Tibial nerve (tissue), 3 donors: Measurements from ENCODE around the gene ARPC1A.

ENCODE experiments used
- EP300 ChIP-seq, 2 donors: sonication (generic); formaldehyde crosslinking; IDR thresholded peaks; one replicate each; pipeline ENCODE4 v1.6.1; 2017; ENCODE audit warnings: antibody characterized with exemption in 2 of 2, mild to moderate bottlenecking in 1 of 2
- POLR2A ChIP-seq, 2 donors: fragments of 450-650 bp; IDR thresholded peaks; one replicate each; pipeline ENCODE4 v1.6.1; 2017; ENCODE audit warnings: antibody characterized with exemption in 2 of 2, mild to moderate bottlenecking in 2 of 2, moderate library complexity in 2 of 2

GRCh38 chr7:99359465-99360154 lies 33.9 kb downstream of the ARPC1A start:
- TF ChIP-seq POLR2A (IDR thresholded peaks at IDR 0.05): no peak
- no peak for TF ChIP-seq EP300 (IDR thresholded peaks at IDR 0.05)
